ENCODE data around the gene RNU2-1. TPM values are rescaled to one million over a fixed set of nuclear protein-coding genes. Genes with fewer than 3 reads are reported as not detected.
"Not testable (repeated sequence)": the region's sequence is repeated elsewhere in the genome, so short reads cannot be mapped to it uniquely, and the experiment has no call there.

RNU2-1 gene
- polyA plus RNA-seq, 1 donor (not counting 4 experiments of a cell fraction or from before 2014, with no cell fraction given): not detected

DNA sequence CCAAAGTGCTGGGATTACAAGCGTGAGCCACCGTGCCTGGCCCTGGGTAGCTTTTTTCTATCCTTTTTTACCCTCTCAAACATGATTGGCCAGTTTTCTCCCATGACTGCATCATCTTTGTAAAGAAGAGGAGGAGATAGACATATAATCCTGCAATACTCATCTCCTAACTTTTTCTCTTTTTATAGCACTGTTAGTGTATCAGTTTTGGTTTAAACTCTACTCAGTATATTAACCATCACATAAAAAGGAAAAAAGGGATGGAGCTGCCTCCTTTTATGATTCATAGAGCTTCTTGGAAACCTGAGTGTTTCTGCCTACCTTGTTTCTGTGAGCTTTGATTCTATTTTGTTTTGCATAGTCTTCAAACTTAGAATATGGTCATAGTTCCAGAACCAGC is 34.1 kb downstream of the RNU2-1 start:
- Histone ChIP-seq H3K4me3 (ENCODE audit: control insufficient read depth in 2 of 3, extremely low read depth in 1 of 3, insufficient read depth in 2 of 3, low read depth in 1 of 3, low read length in 3 of 3) (no peak overlapping the region), H3K36me3 (ENCODE audit: control insufficient read depth in 2 of 2, extremely low read depth in 1 of 2, insufficient read depth in 2 of 2, low read length in 2 of 2) (peaks cover 33 to 41% of the 10 kb centered on the region in 2 experiments), H3K9ac (ENCODE audit: control insufficient read depth, extremely low read depth, insufficient read depth, low read length) (no peak overlapping the region), H3K4me2 (ENCODE audit: control insufficient read depth, extremely low read depth, insufficient read depth, low read depth, low read length) (no peak overlapping the region), H3K27me3 (ENCODE audit: control insufficient read depth, extremely low read depth, insufficient read depth, low read length) (no peaks in the 10 kb centered on the region), H3K79me2 (ENCODE audit: control insufficient read depth, insufficient read depth, low read length) (no peaks in the 10 kb centered on the region), H3K27ac (ENCODE audit: control insufficient read depth, insufficient read depth, low read length) (no peak overlapping the region), H3K9me3 (ENCODE audit: control insufficient read depth, low read depth, low read length) (no peaks in the 10 kb centered on the region), H2AFZ (ENCODE audit: control insufficient read depth, low read length) (no peak overlapping the region), H4K20me1 (ENCODE audit: control insufficient read depth, extremely low read depth, insufficient read depth, low read length) (no peaks in the 10 kb centered on the region), H3K4me1 (ENCODE audit: control insufficient read depth, extremely low read depth, insufficient read depth, low read length) (no peaks in the 10 kb centered on the region), H3K9me1 (ENCODE audit: control insufficient read depth, extremely low read depth, insufficient read depth, low read length) (no peaks in the 10 kb centered on the region)
- DNase-seq (ENCODE audit: low read depth, low spot score) (no peak), FAIRE-seq (no peak)
- TF ChIP-seq, protein P1, sequence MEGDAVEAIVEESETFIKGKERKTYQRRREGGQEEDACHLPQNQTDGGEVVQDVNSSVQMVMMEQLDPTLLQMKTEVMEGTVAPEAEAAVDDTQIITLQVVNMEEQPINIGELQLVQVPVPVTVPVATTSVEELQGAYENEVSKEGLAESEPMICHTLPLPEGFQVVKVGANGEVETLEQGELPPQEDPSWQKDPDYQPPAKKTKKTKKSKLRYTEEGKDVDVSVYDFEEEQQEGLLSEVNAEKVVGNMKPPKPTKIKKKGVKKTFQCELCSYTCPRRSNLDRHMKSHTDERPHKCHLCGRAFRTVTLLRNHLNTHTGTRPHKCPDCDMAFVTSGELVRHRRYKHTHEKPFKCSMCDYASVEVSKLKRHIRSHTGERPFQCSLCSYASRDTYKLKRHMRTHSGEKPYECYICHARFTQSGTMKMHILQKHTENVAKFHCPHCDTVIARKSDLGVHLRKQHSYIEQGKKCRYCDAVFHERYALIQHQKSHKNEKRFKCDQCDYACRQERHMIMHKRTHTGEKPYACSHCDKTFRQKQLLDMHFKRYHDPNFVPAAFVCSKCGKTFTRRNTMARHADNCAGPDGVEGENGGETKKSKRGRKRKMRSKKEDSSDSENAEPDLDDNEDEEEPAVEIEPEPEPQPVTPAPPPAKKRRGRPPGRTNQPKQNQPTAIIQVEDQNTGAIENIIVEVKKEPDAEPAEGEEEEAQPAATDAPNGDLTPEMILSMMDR (optimal IDR thresholded peaks at IDR 0.05 in 1 of 3, IDR thresholded peaks at IDR 0.05 in 1 of 3, conservative IDR thresholded peaks at IDR 0.05 in 1 of 3; ENCODE audit: extremely low read depth in 1 of 3, insufficient read depth in 2 of 3, low read length in 3 of 3): no peak
- no peak for TF ChIP-seq EZH2 (IDR thresholded peaks at IDR 0.05; ENCODE audit: low read length)
- dilution Hi-C loops (cut with MboI; ENCODE audit: extremely low pct_ligation_motif_present, low sequenced_read_pairs): no loop called here

DNA sequence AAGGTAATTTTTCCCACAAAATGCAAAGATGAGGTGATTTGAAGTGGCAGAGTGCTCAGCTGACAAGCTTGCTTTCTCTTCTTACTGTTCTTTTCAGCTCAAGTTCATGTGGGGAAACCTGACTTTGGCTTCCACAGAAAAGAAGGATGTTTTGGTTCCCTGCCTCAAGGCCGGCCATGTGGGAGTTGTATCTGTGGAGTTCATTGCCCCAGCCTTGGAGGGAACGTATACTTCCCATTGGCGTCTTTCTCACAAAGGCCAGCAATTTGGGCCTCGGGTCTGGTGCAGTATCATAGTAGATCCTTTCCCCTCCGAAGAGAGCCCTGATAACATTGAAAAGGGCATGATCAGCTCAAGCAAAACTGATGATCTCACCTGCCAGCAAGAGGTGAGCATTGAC is 40.5 kb downstream of the RNU2-1 start:
- Histone ChIP-seq H4K20me1 (ENCODE audit: control insufficient read depth, extremely low read depth, insufficient read depth, low read length) (no peaks in the 10 kb centered on the region), H3K4me1 (ENCODE audit: control insufficient read depth, extremely low read depth, insufficient read depth, low read length) (no peaks in the 10 kb centered on the region), H3K9me1 (ENCODE audit: control insufficient read depth, extremely low read depth, insufficient read depth, low read length) (no peaks in the 10 kb centered on the region), H3K36me3 (ENCODE audit: control insufficient read depth in 2 of 2, extremely low read depth in 1 of 2, insufficient read depth in 2 of 2, low read length in 2 of 2) (peaks cover 38 to 47% of the 10 kb centered on the region in 2 experiments), H3K9ac (ENCODE audit: control insufficient read depth, extremely low read depth, insufficient read depth, low read length) (no peak overlapping the region), H3K79me2 (ENCODE audit: control insufficient read depth, insufficient read depth, low read length) (no peaks in the 10 kb centered on the region), H3K27ac (ENCODE audit: control insufficient read depth, insufficient read depth, low read length) (no peak overlapping the region), H3K27me3 (ENCODE audit: control insufficient read depth, extremely low read depth, insufficient read depth, low read length) (no peaks in the 10 kb centered on the region), H3K4me3 (ENCODE audit: control insufficient read depth in 2 of 3, extremely low read depth in 1 of 3, insufficient read depth in 2 of 3, low read depth in 1 of 3, low read length in 3 of 3) (no peak overlapping the region), H3K9me3 (ENCODE audit: control insufficient read depth, low read depth, low read length) (no peaks in the 10 kb centered on the region), H2AFZ (ENCODE audit: control insufficient read depth, low read length) (no peak overlapping the region), H3K4me2 (ENCODE audit: control insufficient read depth, extremely low read depth, insufficient read depth, low read depth, low read length) (no peak overlapping the region)
- FAIRE-seq (no peak), DNase-seq (ENCODE audit: low read depth, low spot score) (no peak)
- dilution Hi-C loops (cut with MboI; ENCODE audit: extremely low pct_ligation_motif_present, low sequenced_read_pairs): no loop called here
- TF ChIP-seq EZH2 (IDR thresholded peaks at IDR 0.05; ENCODE audit: low read length): no peak
- TF ChIP-seq, protein P1 (optimal IDR thresholded peaks at IDR 0.05 in 1 of 3, IDR thresholded peaks at IDR 0.05 in 1 of 3, conservative IDR thresholded peaks at IDR 0.05 in 1 of 3; ENCODE audit: extremely low read depth in 1 of 3, insufficient read depth in 2 of 3, low read length in 3 of 3): no peak

DNA sequence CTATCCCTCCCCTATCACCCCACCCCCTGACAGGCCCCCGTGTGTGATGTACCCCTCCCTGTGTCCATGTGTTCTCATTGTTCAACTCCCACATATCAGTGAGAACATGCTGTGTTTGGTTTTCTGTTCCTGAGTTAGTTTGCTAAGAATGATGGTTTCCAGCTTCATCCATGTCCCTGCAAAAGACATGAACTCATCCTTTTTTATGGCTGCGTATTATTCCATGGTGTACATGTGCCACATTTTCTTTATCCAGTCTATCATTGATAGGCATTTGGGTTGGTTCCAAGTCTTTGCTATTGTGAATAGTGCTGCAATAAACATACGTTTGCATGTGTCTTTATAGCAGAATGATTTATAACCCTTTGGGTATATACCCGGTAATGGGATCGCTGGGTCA is 47.1 kb downstream of the RNU2-1 start:
- H3K27ac ChIP-seq (ENCODE audit: control insufficient read depth, insufficient read depth, low read length); H4K20me1 ChIP-seq (ENCODE audit: control insufficient read depth, extremely low read depth, insufficient read depth, low read length); H3K27me3 ChIP-seq (ENCODE audit: control insufficient read depth, extremely low read depth, insufficient read depth, low read length); H3K9me1 ChIP-seq (ENCODE audit: control insufficient read depth, extremely low read depth, insufficient read depth, low read length); H3K79me2 ChIP-seq (ENCODE audit: control insufficient read depth, insufficient read depth, low read length); dilution Hi-C loops (cut with MboI; ENCODE audit: extremely low pct_ligation_motif_present, low sequenced_read_pairs); H3K4me3 ChIP-seq (ENCODE audit: control insufficient read depth in 2 of 3, extremely low read depth in 1 of 3, insufficient read depth in 2 of 3, low read depth in 1 of 3, low read length in 3 of 3); FAIRE-seq; H3K9me3 ChIP-seq (ENCODE audit: control insufficient read depth, low read depth, low read length); H3K4me2 ChIP-seq (ENCODE audit: control insufficient read depth, extremely low read depth, insufficient read depth, low read depth, low read length); H2AFZ ChIP-seq (ENCODE audit: control insufficient read depth, low read length); DNase-seq (ENCODE audit: low read depth, low spot score); H3K9ac ChIP-seq (ENCODE audit: control insufficient read depth, extremely low read depth, insufficient read depth, low read length); H3K4me1 ChIP-seq (ENCODE audit: control insufficient read depth, extremely low read depth, insufficient read depth, low read length): not testable (repeated sequence)
- H3K36me3 ChIP-seq (ENCODE audit: control insufficient read depth in 2 of 2, extremely low read depth in 1 of 2, insufficient read depth in 2 of 2, low read length in 2 of 2): peaks cover 20% of the 10 kb centered on the region in 2 experiments
